ENCODE measurements around the gene KCTD15. TPM values are rescaled to one million over a fixed set of nuclear protein-coding genes. Genes with fewer than 3 reads are reported as not detected.

KCTD15 gene
- total and polyA plus RNA-seq, 10 of the 15 experiments (the other 5 are each of a cell fraction or from before 2014, with no cell fraction given), result not detected

DNA sequence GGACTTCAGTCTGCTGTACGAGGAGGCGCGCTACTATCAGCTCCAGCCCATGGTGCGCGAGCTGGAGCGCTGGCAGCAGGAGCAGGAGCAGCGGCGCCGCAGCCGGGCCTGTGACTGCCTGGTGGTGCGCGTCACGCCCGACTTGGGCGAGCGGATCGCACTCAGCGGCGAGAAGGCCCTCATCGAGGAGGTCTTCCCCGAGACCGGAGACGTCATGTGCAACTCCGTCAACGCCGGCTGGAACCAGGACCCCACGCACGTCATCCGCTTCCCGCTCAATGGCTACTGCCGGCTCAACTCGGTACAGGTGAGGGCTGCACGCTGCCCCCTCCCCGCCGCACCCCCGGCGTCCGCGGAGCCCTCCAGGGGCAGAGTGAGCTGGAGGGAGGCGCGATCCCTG is 14.6 kb downstream of the KCTD15 start:
- FAIRE-seq, result no peak
- Histone ChIP-seq H3K9me3 (replicated peaks; ENCODE audit: control insufficient read depth, insufficient read depth, low read length) (no peaks in the 10 kb centered on the region), H4K20me1 (ENCODE audit: control insufficient read depth, insufficient read depth) (no peaks in the 10 kb centered on the region), H3K27me3 (replicated peaks in 1 of 2; ENCODE audit: control insufficient read depth in 2 of 2, insufficient read depth in 2 of 2, low read length in 1 of 2) (no peaks in the 10 kb centered on the region), H3K4me1 (ENCODE audit: control insufficient read depth, insufficient read depth, low read length) (no peaks in the 10 kb centered on the region), H3K79me2 (ENCODE audit: control insufficient read depth, insufficient read depth, low read length) (no peaks in the 10 kb centered on the region), H3K4me2 (ENCODE audit: control insufficient read depth, insufficient read depth) (no peak overlapping the region), H3K4me3 (no peak overlapping the region), H3K36me3 (ENCODE audit: control insufficient read depth in 2 of 2, insufficient read depth in 2 of 2, low read length in 1 of 2) (no peaks in the 10 kb centered on the region), H3K9ac (ENCODE audit: control insufficient read depth, insufficient read depth, low read length) (no peak overlapping the region), H3K27ac (ENCODE audit: control insufficient read depth, insufficient read depth) (no peak overlapping the region), H2AFZ (ENCODE audit: control insufficient read depth, low read depth, low read length) (no peak overlapping the region)
- CTCF ChIA-PET, result interaction anchor here (0.7 kb wide), 1 partner anchor 598 kb away, joined by 3 read pairs; no protein-coding TSS in a partner anchor
- POLR2A ChIA-PET, result interaction anchor here (0.6 kb wide), 1 partner anchor 12 kb away, joined by 3 read pairs; no protein-coding TSS in a partner anchor
- no TSS peak for BruUV-seq (replicated peaks)
- RAD21 ChIA-PET (ENCODE audit: unreplicated experiment), result no interaction called here
- no peak for DNase-seq (ENCODE audit: low read depth, low spot score)
- intact Hi-C loops (cut with micrococcal nuclease; ENCODE audit: unreplicated experiment) (no loop called here), in situ Hi-C loops (cut with MboI) (no loop called here)
- WGBS (ENCODE audit: insufficient coverage, insufficient replicate concordance, low lambda C conversion rate, missing lambda C conversion rate), result 74% methylated on average over 41 of the region's 41 CpGs
- SMC1A ChIA-PET (ENCODE audit: uncharacterized antibody, unreplicated experiment), result no interaction called here
- no peak for ATAC-seq
- TF ChIP-seq ETV6 (conservative IDR thresholded peaks at IDR 0.05 in 1 of 2, IDR thresholded peaks at IDR 0.05 in 1 of 2; ENCODE audit: borderline replicate concordance in 1 of 2, low read depth in 1 of 2), result no peak
- TF ChIP-seq MEF2B (IDR thresholded peaks at IDR 0.05; ENCODE audit: partially characterized antibody, poor library complexity, severe bottlenecking), result no peak
- TF ChIP-seq FOXM1 (IDR thresholded peaks at IDR 0.05; ENCODE audit: low read depth, low read length), result no peak
- TF ChIP-seq MTA3 (IDR thresholded peaks at IDR 0.05; ENCODE audit: borderline replicate concordance, low read length), result no peak
- TF ChIP-seq NRF1 (conservative IDR thresholded peaks at IDR 0.05; ENCODE audit: low read depth, low read length), result no peak
- TF ChIP-seq POU2F2 (IDR thresholded peaks at IDR 0.05; ENCODE audit: borderline replicate concordance, low read depth, low read length), result no peak
- TF ChIP-seq ASH2L (IDR thresholded peaks at IDR 0.05; ENCODE audit: borderline replicate concordance, low read depth), result no peak
- no peak for TF ChIP-seq CHD2 (IDR thresholded peaks at IDR 0.05; ENCODE audit: borderline replicate concordance, low read depth, low read length)
- TF ChIP-seq EED (IDR thresholded peaks at IDR 0.05; ENCODE audit: low read depth), result no peak
- TF ChIP-seq, protein P1, sequence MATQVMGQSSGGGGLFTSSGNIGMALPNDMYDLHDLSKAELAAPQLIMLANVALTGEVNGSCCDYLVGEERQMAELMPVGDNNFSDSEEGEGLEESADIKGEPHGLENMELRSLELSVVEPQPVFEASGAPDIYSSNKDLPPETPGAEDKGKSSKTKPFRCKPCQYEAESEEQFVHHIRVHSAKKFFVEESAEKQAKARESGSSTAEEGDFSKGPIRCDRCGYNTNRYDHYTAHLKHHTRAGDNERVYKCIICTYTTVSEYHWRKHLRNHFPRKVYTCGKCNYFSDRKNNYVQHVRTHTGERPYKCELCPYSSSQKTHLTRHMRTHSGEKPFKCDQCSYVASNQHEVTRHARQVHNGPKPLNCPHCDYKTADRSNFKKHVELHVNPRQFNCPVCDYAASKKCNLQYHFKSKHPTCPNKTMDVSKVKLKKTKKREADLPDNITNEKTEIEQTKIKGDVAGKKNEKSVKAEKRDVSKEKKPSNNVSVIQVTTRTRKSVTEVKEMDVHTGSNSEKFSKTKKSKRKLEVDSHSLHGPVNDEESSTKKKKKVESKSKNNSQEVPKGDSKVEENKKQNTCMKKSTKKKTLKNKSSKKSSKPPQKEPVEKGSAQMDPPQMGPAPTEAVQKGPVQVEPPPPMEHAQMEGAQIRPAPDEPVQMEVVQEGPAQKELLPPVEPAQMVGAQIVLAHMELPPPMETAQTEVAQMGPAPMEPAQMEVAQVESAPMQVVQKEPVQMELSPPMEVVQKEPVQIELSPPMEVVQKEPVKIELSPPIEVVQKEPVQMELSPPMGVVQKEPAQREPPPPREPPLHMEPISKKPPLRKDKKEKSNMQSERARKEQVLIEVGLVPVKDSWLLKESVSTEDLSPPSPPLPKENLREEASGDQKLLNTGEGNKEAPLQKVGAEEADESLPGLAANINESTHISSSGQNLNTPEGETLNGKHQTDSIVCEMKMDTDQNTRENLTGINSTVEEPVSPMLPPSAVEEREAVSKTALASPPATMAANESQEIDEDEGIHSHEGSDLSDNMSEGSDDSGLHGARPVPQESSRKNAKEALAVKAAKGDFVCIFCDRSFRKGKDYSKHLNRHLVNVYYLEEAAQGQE (IDR thresholded peaks at IDR 0.05; ENCODE audit: low read depth, low read length), result no peak
- TF ChIP-seq, protein P2, sequence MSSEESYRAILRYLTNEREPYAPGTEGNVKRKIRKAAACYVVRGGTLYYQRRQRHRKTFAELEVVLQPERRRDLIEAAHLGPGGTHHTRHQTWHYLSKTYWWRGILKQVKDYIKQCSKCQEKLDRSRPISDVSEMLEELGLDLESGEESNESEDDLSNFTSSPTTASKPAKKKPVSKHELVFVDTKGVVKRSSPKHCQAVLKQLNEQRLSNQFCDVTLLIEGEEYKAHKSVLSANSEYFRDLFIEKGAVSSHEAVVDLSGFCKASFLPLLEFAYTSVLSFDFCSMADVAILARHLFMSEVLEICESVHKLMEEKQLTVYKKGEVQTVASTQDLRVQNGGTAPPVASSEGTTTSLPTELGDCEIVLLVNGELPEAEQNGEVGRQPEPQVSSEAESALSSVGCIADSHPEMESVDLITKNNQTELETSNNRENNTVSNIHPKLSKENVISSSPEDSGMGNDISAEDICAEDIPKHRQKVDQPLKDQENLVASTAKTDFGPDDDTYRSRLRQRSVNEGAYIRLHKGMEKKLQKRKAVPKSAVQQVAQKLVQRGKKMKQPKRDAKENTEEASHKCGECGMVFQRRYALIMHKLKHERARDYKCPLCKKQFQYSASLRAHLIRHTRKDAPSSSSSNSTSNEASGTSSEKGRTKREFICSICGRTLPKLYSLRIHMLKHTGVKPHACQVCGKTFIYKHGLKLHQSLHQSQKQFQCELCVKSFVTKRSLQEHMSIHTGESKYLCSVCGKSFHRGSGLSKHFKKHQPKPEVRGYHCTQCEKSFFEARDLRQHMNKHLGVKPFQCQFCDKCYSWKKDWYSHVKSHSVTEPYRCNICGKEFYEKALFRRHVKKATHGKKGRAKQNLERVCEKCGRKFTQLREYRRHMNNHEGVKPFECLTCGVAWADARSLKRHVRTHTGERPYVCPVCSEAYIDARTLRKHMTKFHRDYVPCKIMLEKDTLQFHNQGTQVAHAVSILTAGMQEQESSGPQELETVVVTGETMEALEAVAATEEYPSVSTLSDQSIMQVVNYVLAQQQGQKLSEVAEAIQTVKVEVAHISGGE (CRISPR knock-in tag; IDR thresholded peaks at IDR 0.05), result no peak
- TF ChIP-seq NBN (IDR thresholded peaks at IDR 0.05), result no peak
- no peak for TF ChIP-seq ATF7 (IDR thresholded peaks at IDR 0.05; ENCODE audit: low read depth)
- TF ChIP-seq NFIC (IDR thresholded peaks at IDR 0.05; ENCODE audit: low read depth, low read length), result no peak
- TF ChIP-seq POLR2AphosphoS2 (IDR thresholded peaks at IDR 0.05; ENCODE audit: low read depth, low read length), result no peak

Data from GM12878 (cell line).